Activated CD8-positive, alpha-beta memory T cell treated with anti-CD3 and anti-CD28 coated beads for 24 hours (primary cell): ENCODE measurements around the gene ATP8A2.
"Not testable (repeated sequence)": the region's sequence is repeated elsewhere in the genome, so short reads cannot be mapped to it uniquely, and the experiment has no call there.

Experiments used
- DNase-seq: peaks from one replicate; pipeline ENCODE4 v3.0.0-alpha.2; 2020

The ATP8A2 gene

GRCh38 chr13:25571237-25571636 lies 199.5 kb downstream of the ATP8A2 start:
- no peak for DNase-seq

GRCh38 chr13:25572171-25572570 lies 200.4 kb downstream of the ATP8A2 start:
- not testable (repeated sequence) for DNase-seq

- DNase-seq = peak; percentile 84
These were observed 202.9 kb downstream of the ATP8A2 start for GRCh38 chr13:25574437-25575411.

DNA sequence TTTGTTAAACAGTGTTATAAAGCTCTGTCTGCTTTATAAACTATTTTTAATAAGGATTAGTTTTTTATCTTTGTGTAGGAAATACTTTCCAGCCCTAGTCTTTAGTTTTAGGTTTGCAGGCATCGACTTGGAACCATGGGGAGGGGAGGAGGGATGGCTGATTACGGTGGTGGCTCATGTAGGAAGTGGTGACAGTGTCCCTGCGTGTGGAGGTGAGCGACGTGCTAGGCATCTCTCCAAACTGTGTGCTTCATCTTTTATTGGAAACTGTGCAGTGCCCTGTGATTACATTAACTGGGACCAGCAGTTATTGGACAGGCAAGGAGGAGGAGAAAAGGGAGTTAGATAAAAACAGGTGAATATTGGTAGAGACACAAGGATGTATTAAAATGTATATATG lies 203.8 kb downstream of the ATP8A2 start:
- DNase-seq = no peak

DNA sequence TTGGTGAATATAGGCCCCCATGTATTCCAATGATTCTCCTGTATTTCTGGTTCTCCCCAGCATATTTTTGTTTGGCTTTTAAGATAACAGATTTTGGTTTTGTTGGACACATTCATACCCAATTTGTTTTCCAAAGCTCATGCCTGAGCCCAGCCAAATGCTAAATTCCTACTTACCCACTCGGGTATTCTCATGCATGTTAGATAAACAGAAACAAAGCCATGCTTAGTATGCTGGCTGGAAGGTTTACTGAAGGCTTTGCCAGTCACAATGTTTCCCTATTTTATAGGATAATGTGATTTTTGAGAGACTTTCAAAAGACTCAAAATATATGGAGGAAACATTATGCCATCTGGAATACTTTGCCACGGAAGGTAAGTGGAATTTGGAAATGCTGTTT lies 206.8 kb downstream of the ATP8A2 start:
- DNase-seq = no peak

DNA sequence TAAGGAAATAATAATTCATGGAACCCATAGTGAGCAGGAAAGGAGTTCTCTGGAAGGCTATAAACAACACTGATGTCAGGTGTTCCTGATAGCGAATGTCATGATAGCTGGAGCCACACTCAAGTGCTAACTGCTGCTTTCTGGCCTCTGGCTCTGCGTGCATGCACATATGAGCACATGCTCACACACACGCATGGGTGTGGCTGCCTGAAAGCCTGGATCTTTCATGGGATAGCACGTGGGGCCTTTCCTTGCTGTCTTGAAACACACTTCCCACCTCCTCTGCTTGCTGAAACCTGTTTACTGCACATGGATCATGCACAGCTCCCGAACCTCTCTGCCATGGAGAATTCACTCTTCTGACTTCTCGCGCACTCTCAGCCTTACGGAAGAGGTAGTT lies 207.4 kb downstream of the ATP8A2 start:
- no peak for DNase-seq

DNA sequence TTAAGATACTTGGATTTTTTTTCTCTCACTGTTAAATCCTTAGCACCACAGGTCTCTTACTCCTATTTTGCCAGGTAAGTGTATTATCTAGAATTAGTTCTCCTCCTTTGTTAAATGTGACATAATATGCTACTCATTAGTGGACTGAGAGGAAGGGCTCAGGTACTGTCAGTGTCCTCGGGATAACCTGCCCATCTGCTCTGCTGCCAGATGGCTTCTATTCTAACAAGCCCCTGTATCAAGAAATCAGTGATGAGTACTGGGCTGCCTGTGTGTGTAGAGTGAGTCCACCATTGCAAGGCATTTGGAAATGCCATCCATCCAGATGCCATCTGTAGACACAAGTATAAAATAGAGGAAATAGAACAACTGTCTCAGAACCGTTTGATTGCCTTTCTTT lies 209.6 kb downstream of the ATP8A2 start:
- DNase-seq = no peak

GRCh38 chr13:25584087-25584486 lies 212.3 kb downstream of the ATP8A2 start:
- DNase-seq = no peak

DNA sequence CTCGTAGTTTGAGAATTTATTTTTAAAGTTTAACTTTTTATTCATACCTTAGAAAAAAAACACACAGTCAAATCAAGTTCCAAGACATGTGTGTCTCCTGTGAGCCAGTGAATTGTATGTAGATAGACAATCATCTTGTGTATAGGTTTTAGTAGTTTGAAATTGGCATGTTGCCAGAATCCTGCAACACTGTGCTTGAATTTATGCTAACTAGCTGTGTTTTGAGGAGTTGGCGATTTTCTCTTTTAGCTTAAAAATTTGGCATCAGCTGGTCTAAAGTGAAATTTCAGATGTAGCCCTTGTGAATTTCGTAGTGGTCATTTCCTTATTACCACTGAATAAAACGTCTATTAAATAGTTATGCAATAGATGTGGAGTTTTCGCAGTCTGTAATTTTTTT lies 213.2 kb downstream of the ATP8A2 start:
- DNase-seq = no peak

GRCh38 chr13:25587326-25587980 lies 215.7 kb downstream of the ATP8A2 start:
- DNase-seq = no peak

DNA sequence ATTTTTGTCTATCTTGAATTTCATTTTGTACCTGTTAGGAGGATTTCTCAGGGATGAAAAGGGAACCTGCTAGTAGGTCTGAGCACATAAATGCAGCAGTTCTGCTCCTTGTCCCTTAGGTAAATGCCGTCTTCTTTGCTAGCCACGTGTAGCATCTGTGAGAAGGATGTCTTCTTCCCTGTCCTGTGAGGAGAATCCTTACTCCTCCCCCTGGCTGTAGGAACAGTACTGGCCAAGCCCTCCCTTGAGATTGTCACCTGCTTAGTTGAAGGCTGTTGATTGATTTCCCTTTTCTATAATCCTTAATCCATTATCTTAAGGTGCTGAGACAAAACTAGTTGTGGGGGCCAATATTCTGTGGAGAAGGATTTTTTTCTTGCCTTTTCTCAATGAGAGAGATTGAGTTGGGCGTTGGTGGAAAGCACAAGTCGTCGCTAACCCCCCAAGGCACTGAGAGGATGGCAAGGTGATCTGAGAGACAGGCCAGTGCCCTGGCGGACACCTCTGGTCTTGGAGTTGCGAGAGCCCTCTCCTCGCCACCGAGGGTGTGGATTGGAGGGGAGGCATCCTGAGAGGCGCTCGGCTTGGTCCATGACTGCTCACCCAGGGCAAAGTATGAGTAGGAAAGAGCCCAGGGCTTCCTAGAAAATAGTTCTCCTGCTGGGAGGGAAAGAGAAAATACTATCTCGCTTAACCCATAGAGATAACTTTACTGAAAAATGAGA lies 216.7 kb downstream of the ATP8A2 start:
- DNase-seq = no peak

GRCh38 chr13:25598421-25598820 lies 226.6 kb downstream of the ATP8A2 start:
- no peak for DNase-seq

GRCh38 chr13:25602176-25602575 lies 230.4 kb downstream of the ATP8A2 start:
- no peak for DNase-seq

- DNase-seq = no peak
These were observed 232.3 kb downstream of the ATP8A2 start for GRCh38 chr13:25604106-25604505.

DNA sequence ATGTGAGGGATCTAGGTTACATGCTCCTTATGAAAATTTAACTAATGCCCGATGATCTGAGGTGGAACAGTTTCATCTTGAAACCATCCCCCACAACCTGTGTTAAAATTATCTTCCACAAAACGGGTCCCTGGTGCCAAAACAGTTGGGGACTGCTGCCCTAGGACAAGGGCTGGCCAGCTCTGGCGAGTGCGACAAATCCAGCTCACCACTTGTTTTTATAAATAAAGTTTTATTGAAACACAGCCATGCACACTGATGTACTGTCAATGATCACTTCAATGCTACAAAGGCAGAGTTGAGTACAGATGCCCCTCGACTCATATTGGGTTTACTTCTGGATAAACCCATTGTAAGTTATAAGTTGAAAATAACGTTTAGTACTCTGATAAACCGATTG lies 235.3 kb downstream of the ATP8A2 start:
- no peak for DNase-seq

- no peak for DNase-seq
These were observed 236.4 kb downstream of the ATP8A2 start for GRCh38 chr13:25608181-25608580.

DNA sequence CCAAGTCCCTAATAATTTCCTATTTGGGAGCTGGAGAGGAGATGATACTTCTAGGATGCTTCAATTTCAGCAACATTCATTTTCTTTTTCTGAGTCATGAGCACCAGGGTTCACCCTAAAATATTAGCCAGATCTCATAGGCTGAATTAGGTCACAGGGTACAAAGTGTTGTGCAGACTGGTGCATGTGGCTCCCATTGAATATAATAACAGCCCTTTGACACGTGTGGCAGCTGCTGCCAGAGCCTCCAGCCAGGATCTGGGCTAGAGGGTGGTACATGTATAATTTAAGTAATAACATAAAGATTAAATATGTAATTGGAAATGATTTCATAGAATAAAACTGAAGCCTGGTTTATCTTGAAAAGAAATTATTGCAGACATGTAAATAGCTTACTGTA lies 244.9 kb downstream of the ATP8A2 start:
- no peak for DNase-seq

DNA sequence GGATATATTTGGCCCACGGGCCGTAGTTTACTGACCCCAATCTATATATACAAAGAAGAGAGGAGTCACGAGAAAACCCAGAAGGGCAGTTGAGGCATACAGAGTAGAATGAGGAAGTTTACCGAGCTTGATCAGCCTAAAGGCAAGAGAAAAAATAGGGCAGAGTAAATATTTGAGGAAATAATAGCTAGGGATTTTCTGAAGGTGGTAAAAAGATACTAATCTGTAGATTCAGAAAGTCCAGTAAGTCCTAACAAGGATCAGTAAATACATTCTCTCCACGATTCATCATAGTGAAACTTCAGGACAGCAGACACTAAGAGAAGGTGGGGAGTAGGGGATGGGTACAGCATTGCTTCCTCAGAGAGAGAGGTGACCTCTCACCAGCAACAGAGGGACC lies 248.1 kb downstream of the ATP8A2 start:
- DNase-seq = no peak

- DNase-seq = no peak
These were observed 253.6 kb downstream of the ATP8A2 start for GRCh38 chr13:25625414-25625813.

DNA sequence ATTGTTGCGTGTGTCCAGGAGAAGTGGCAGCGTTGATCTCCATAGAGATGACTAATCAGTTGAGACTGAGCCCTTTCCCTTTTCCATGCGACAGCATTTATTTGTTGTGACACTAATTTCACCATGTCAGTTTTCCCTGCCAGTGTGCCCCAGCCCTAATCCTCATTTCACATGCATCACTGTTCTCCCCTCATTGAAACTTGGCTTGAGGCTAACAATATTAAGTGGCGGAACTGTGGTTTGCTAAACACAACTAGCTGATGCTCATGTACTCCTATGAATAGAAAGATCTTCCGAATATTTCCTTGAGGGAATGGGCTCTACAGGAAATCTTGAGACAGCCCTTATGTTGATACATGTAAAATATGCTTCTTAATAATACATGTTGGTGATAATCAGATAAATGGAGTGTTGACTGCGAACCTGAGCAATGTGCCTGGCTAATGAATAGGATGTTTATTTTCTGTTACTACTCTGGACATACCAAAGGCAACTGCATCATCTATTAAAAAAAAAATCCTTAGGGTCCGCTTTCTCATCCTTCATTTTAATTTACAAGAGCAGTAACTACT lies 258.6 kb downstream of the ATP8A2 start:
- DNase-seq = no peak

DNA sequence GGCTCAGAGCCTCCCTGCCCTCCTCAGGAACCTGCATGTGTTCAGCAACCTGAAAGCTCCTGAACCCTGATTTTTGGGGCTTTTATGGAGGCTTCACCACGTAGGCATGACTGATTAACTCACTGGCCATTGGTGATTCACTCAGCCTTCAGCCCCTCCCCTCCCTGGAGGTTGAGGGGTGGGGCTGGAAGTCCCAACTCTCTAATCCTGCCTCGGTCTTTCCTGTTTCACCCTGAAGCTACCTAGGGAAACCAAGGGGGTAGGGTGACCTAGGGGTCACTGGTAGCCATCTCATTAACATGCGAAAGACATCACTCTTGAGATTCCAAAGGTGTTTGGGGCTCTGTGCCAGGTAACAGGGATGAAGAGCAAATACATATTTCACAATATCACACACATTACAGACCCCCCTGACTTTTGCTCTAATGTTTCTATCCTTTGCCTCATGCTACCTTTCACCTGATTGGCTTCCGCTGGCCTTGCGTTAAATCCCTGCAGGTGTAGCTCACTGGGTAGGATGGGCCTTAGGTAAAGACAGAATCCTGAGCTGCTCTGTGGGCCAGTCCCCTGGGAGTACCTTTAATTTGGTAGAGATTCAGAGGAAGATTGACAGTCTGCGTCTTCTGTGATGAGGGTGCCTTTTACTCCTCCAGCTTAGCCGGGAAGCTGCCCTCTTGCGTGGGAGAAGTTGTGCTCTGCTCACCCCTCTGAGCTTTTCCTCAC lies 260.6 kb downstream of the ATP8A2 start:
- no peak for DNase-seq

- no peak for DNase-seq
These were observed 261.3 kb downstream of the ATP8A2 start for GRCh38 chr13:25633093-25633492.

- no peak for DNase-seq
These were observed 273.9 kb downstream of the ATP8A2 start for GRCh38 chr13:25645681-25646080.
